NB4 (cell line): ENCODE measurements around the gene CYP17A1.

Experiments
- MYC ChIP-seq: IDR thresholded peaks from 2 replicates; pipeline ENCODE4 v1.6.1; 2011; ENCODE audit warnings: low read depth, low read length
- POLR2A ChIP-seq: IDR thresholded peaks from 2 replicates; pipeline ENCODE4 v1.6.1; 2011; ENCODE audit warnings: mild to moderate bottlenecking; ENCODE audit not compliant: insufficient read length; ENCODE audit errors: extremely low read depth
- TF ChIP-seq, protein P1 (sequence below): IDR thresholded peaks from one replicate; pipeline ENCODE4 v1.5.1; 2012; ENCODE audit warnings: low read depth, low read length

DNA sequence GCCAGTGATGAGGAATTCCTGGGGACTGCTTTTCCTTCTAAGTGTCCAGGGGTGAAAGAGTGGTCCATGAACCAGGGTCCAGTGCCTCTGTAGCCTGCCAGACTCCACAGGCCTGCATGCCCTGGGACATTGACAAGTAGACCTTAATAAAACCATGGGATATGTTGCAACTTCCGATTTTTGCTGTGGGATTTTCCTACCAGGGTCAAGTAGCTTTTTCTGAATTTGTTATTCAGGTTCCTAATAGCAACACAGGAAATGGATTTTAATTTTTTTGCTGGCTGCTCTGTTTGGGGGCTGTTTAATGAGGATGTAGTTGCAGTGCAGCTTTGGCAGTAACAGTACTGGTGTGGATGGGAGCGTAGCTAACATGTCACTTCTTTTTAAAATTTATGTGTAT lies 51.4 kb downstream of the CYP17A1 start:
- TF ChIP-seq, protein P1, sequence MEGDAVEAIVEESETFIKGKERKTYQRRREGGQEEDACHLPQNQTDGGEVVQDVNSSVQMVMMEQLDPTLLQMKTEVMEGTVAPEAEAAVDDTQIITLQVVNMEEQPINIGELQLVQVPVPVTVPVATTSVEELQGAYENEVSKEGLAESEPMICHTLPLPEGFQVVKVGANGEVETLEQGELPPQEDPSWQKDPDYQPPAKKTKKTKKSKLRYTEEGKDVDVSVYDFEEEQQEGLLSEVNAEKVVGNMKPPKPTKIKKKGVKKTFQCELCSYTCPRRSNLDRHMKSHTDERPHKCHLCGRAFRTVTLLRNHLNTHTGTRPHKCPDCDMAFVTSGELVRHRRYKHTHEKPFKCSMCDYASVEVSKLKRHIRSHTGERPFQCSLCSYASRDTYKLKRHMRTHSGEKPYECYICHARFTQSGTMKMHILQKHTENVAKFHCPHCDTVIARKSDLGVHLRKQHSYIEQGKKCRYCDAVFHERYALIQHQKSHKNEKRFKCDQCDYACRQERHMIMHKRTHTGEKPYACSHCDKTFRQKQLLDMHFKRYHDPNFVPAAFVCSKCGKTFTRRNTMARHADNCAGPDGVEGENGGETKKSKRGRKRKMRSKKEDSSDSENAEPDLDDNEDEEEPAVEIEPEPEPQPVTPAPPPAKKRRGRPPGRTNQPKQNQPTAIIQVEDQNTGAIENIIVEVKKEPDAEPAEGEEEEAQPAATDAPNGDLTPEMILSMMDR = no peak
- TF ChIP-seq MYC (no peak), POLR2A (no peak)
